CD14-positive monocyte (primary cell): ENCODE data around the gene ELMO3. TPM values are rescaled to one million over a fixed set of nuclear protein-coding genes. Genes with fewer than 3 reads are reported as not detected.

Experiments used
- DNase-seq, 3 donors: peaks; one replicate each; pipeline ENCODE4 v3.0.0-alpha.2; 2011 to 2022
- H2AFZ ChIP-seq: 2 replicates; pipeline ENCODE4 v1.6.0; 2012; ENCODE audit warnings: mild to moderate bottlenecking, low read depth, low read length, inconsistent platforms; ENCODE audit not compliant: insufficient read depth, poor library complexity, severe bottlenecking
- H3K27ac ChIP-seq, 2 donors: 1 replicate in 1 of 2; 2 replicates in 1 of 2; pipeline ENCODE4 v1.5.1; 2012 to 2013; ENCODE audit warnings: low read length in 2 of 2, control low read depth in 1 of 2, inconsistent platforms in 1 of 2, low read depth in 1 of 2, mild to moderate bottlenecking in 1 of 2
- H3K27me3 ChIP-seq, 2 donors: one replicate each; pipeline versions ENCODE4 v1.6.0 to v1.6.1; 2011 to 2013; ENCODE audit warnings: low read length in 2 of 2; ENCODE audit not compliant: control insufficient read depth in 2 of 2, insufficient read depth in 2 of 2
- H3K36me3 ChIP-seq, 2 donors: replicated peaks in 1 of 2; 1 replicate in 1 of 2; 2 replicates in 1 of 2; pipeline versions ENCODE4 v1.5.1 to v1.6.1; 2012 to 2013; ENCODE audit warnings: low read length in 2 of 2, control low read depth in 1 of 2, inconsistent platforms in 1 of 2, mild to moderate bottlenecking in 1 of 2; ENCODE audit not compliant: insufficient read depth in 2 of 2, control insufficient read depth in 1 of 2
- H3K4me1 ChIP-seq, 2 donors: 1 replicate in 1 of 2; 2 replicates in 1 of 2; pipeline versions ENCODE4 v1.5.1 to v1.6.1; 2012 to 2013; ENCODE audit warnings: low read length in 2 of 2, control low read depth in 1 of 2, inconsistent platforms in 1 of 2, mild to moderate bottlenecking in 1 of 2, moderate library complexity in 1 of 2; ENCODE audit not compliant: insufficient read depth in 2 of 2, control insufficient read depth in 1 of 2
- H3K4me2 ChIP-seq: replicated peaks from 2 replicates; pipeline ENCODE3; 2012; ENCODE audit warnings: low read length, moderate library complexity, mild to moderate bottlenecking; ENCODE audit not compliant: poor library complexity, severe bottlenecking; ENCODE audit errors: extremely low read depth
- H3K4me3 ChIP-seq, 3 experiments: fragments of 200-600 bp in 1 of 3; sonication (generic) in 1 of 3; replicated peaks in 1 of 3; 1 replicate in 2 of 3; 2 replicates in 1 of 3; pipeline ENCODE4 v1.5.1; 2011 to 2013; ENCODE audit warnings: low read length in 3 of 3, mild to moderate bottlenecking in 3 of 3, control low read depth in 2 of 3, low read depth in 2 of 3, inconsistent platforms in 1 of 3, moderate library complexity in 1 of 3
- H3K79me2 ChIP-seq: 2 replicates; pipeline ENCODE4 v1.6.0; 2012; ENCODE audit warnings: mild to moderate bottlenecking, control low read depth, inconsistent platforms, low read length, moderate library complexity; ENCODE audit not compliant: insufficient read depth
- H3K9ac ChIP-seq: 2 replicates; pipeline ENCODE4 v1.6.0; 2017; ENCODE audit warnings: low read length, mild to moderate bottlenecking; ENCODE audit not compliant: insufficient read depth, poor library complexity, severe bottlenecking
- H3K9me3 ChIP-seq, 2 donors: replicated peaks in 1 of 2; 1 replicate in 1 of 2; 2 replicates in 1 of 2; pipeline versions ENCODE4 v1.5.1 to v1.6.1; 2012 to 2013; ENCODE audit warnings: low read length in 2 of 2, control low read depth in 1 of 2; ENCODE audit not compliant: control insufficient read depth in 1 of 2, insufficient read depth in 1 of 2
- H4K20me1 ChIP-seq: 2 replicates; pipeline ENCODE4 v1.6.0; 2012; ENCODE audit warnings: mild to moderate bottlenecking, low read length, control low read depth, moderate library complexity; ENCODE audit not compliant: insufficient read depth
- H3K27ac Mint-ChIP-seq, 7 donors: one replicate each; pipeline ENCODE4 v1.8.0; 2020; ENCODE audit warnings: mild to moderate bottlenecking in 7 of 7, mixed read lengths in 7 of 7, moderate library complexity in 6 of 7, inconsistent platforms in 2 of 7
- H3K27me3 Mint-ChIP-seq, 3 donors: one replicate each; pipeline ENCODE4 v1.8.0; 2021 to 2022; ENCODE audit warnings: low read depth in 3 of 3, mild to moderate bottlenecking in 3 of 3, mixed read lengths in 3 of 3, moderate library complexity in 3 of 3, inconsistent platforms in 1 of 3
- H3K36me3 Mint-ChIP-seq, 2 donors: one replicate each; pipeline ENCODE4 v1.8.0; 2020; ENCODE audit warnings: mixed read lengths in 2 of 2, inconsistent platforms in 1 of 2, mild to moderate bottlenecking in 1 of 2
- H3K4me1 Mint-ChIP-seq: one replicate; pipeline ENCODE4 v1.8.0; 2020; ENCODE audit warnings: mild to moderate bottlenecking, mixed read lengths
- H3K4me3 Mint-ChIP-seq, 2 donors: one replicate each; pipeline ENCODE4 v1.8.0; 2020; ENCODE audit warnings: mild to moderate bottlenecking in 2 of 2, mixed read lengths in 2 of 2, moderate library complexity in 1 of 2
- H3K9me3 Mint-ChIP-seq, 7 donors: one replicate each; pipeline ENCODE4 v1.8.0; 2020 to 2022; ENCODE audit warnings: mixed read lengths in 7 of 7, mild to moderate bottlenecking in 6 of 7, moderate library complexity in 6 of 7, inconsistent platforms in 2 of 7
- CTCF ChIP-seq: fragments of 200-600 bp; IDR thresholded peaks from one replicate; pipeline ENCODE4 v1.8.0; 2022; ENCODE audit warnings: antibody characterized with exemption, mild to moderate bottlenecking
- WGBS: methylation state at CpG from one replicate; pipeline ENCODE4 v1.1.5; 2013; ENCODE audit warnings: missing lambda C conversion rate; ENCODE audit not compliant: insufficient coverage; 5-methylcytosine and 5-hydroxymethylcytosine counted together
- intact Hi-C, 2 donors: fragments of 100-400 bp; cut with micrococcal nuclease; formaldehyde crosslinking; loops; one replicate each; pipeline versions ENCODE4 v1.15.0 to v1.15.1; 2023
- polyA plus RNA-seq, 3 donors: library from polyadenylated mRNA; depleted of rRNA in 1 of 3; unstranded in 2 of 3; stranded (reverse) in 1 of 3; fragments of 300-500 nt in 2 of 3; fragments of >200 nt in 1 of 3; fragmentation: Illumina TruSeq in 2 of 3; gene quantifications; 1 replicate in 2 of 3; 2 replicates in 1 of 3; pipeline ENCODE4 v1.2.3, GENCODE V29; 2012 to 2021

Gene ELMO3
- polyA plus RNA-seq, 3 donors = 0.15 to 7.0 TPM; not detected in 1

GRCh38 chr16:67183284-67183626 lies 15.7 kb upstream of the ELMO3 start:
- peaks cover 9 to 45% (median 24%) of the 10 kb centered on the region in 3 donors for H3K27me3 Mint-ChIP-seq
- Histone ChIP-seq H3K27me3 (peaks cover 0 to 14% of the 10 kb centered on the region in 2 donors), H3K4me2 (peak overlapping the region; percentile 92), H3K4me1 (peaks cover 45 to 51% of the 10 kb centered on the region in 2 donors), H3K27ac (peak overlapping the region; percentile 16 to 95), H3K79me2 (peaks cover 8% of the 10 kb centered on the region), H3K9ac (peak overlapping the region; percentile 87), H2AFZ (peak overlapping the region; percentile 66), H3K36me3 (no peaks in the 10 kb centered on the region), H3K4me3 (peak overlapping the region; percentile 66 to 95 (median 85)), H4K20me1 (peaks cover 3% of the 10 kb centered on the region), H3K9me3 (no peaks in the 10 kb centered on the region)
- intact Hi-C loops = no loop called here
- H3K4me3 Mint-ChIP-seq = no peak overlapping the region
- no peak for DNase-seq
- H3K9me3 Mint-ChIP-seq = peaks cover 0 to 4% (median 2%) of the 10 kb centered on the region in 7 donors
- H3K4me1 Mint-ChIP-seq = peaks cover 22% of the 10 kb centered on the region
- 3% methylated on average over 4 of the region's 11 CpGs for whole genome bisulfite sequencing
- H3K27ac Mint-ChIP-seq = no peak overlapping the region
- no peak for TF ChIP-seq CTCF
- H3K36me3 Mint-ChIP-seq = peaks cover 9 to 11% of the 10 kb centered on the region in 2 donors

- Mint-ChIP-seq H3K9me3 (peaks cover 0 to 4% (median 2%) of the 10 kb centered on the region in 7 donors), H3K27ac (no peak within 1 kb of the TSS), H3K27me3 (peaks cover 9 to 40% (median 22%) of the 10 kb centered on the region in 3 donors), H3K36me3 (peaks cover 7 to 8% of the 10 kb centered on the region in 2 donors), H3K4me3 (peak within 1 kb of the TSS in 1 of 2 donors; percentile 88), H3K4me1 (peaks cover 17% of the 10 kb centered on the region)
- Histone ChIP-seq H4K20me1 (peaks cover 3% of the 10 kb centered on the region), H3K4me1 (peaks cover 39 to 46% of the 10 kb centered on the region in 2 donors), H3K4me2 (peak within 1 kb of the TSS; percentile 92), H2AFZ (peak within 1 kb of the TSS; percentile 66), H3K4me3 (peak within 1 kb of the TSS; percentile 66 to 95 (median 85)), H3K79me2 (peaks cover 8% of the 10 kb centered on the region), H3K27ac (peak within 1 kb of the TSS; percentile 63 to 95), H3K36me3 (no peaks in the 10 kb centered on the region), H3K9me3 (no peaks in the 10 kb centered on the region), H3K27me3 (peaks cover 0 to 11% of the 10 kb centered on the region in 2 donors), H3K9ac (peak within 1 kb of the TSS; percentile 87)
- TF ChIP-seq CTCF = no peak
- WGBS = under 1% methylated on average over 76 of the region's 77 CpGs
- DNase-seq = peak; percentile 95
- intact Hi-C loops = no loop called here
Observed at GRCh38 chr16:67183627-67184452, 15.1 kb upstream of the ELMO3 start, which contains the start of gene MATCAP1. TSS of gene MATCAP1 (minus strand) at chr16:67183963. CDS start at chr16:67180610, 3,353 bp downstream.
